ENCODE measurements around the gene ARID1B. TPM values are rescaled to one million over a fixed set of nuclear protein-coding genes. Genes with fewer than 3 reads are reported as not detected.

Gene ARID1B
- total RNA-seq = 10 to 100 TPM; 49.8 to 90.9 TPM
- 10 to 100 TPM; 54.5 to 63.4 TPM for polyA plus RNA-seq (ENCODE audit: insufficient read length in 2 of 2)
- long read RNA-seq, donor 1, full-length matches to known transcripts = 52 of 52 reads
- long read RNA-seq, donor 1, partial matches to known transcripts = 0 of 52 reads
- long read RNA-seq, donor 1, other reads (novel, unspliced or antisense) = 0 of 52 reads
- long read RNA-seq, donor 2, full-length matches to known transcripts = 23 of 23 reads
- long read RNA-seq, donor 2, partial matches to known transcripts = 0 of 23 reads
- long read RNA-seq, donor 2, other reads (novel, unspliced or antisense) = 0 of 23 reads
- long read RNA-seq, donor 3, full-length matches to known transcripts = 20 of 28 reads
- long read RNA-seq, donor 3, partial matches to known transcripts = 8 of 28 reads
- long read RNA-seq, donor 3, other reads (novel, unspliced or antisense) = 0 of 28 reads
- long read RNA-seq, donor 4, full-length matches to known transcripts = 61 of 69 reads
- long read RNA-seq, donor 4, partial matches to known transcripts = 8 of 69 reads
- long read RNA-seq, donor 4, other reads (novel, unspliced or antisense) = 0 of 69 reads

DNA sequence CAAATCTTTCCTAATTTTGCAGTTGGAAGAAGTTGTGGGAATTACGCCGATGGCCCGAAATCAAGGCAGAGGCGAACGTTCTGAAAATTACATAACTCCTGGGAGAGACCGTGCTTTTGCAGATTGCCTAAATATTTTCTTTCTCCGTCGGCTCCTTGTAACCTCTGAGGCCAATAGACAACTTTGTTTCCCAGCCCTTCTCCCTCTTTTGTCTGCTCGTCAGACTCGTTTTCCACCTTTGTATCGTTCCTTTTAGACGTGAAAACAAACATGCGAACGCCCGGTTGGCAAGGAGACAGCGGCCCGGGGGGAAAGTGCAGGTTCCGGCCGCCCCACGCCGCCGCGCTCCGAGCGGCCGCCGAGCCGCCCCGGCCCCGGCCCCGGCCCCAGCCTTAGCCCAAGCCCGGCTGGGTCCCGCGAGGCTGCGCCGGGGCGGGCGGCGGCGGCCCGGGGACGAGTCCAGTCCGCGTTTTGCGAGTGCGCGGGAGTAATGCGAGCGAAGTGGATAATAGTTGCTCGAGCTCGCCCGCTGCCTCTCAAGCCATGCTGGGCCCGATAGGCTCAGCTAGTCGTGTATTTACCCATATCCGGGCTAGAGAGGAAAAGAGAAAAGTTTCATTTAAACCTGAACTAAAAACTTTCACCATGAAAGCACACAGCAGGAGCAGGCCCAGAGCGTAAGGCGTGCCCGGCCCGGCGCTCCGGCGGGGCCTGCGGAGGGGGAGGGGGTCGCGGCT, at the start of gene ARID1B:
TSS of gene ARID1B (plus strand) at position 539 of the 737 bp plus-strand sequence. CDS start 303 bp downstream, outside the sequence.
- peaks cover 6% of the 10 kb centered on the region for H3K4me1 ChIP-seq (ENCODE audit: control insufficient read depth, insufficient read depth, low read length)
- H3K4me3 ChIP-seq (ENCODE audit: low read depth, low read length) = peak within 1 kb of the TSS; percentile 71
- H3K27me3 ChIP-seq (ENCODE audit: control insufficient read depth, insufficient read depth, low read length) = no peaks in the 10 kb centered on the region
- H3K27ac ChIP-seq (ENCODE audit: low read depth, low read length) = peak within 1 kb of the TSS; percentile 97
- under 1% methylated on average over 62 of the region's 65 CpGs for WGBS (ENCODE audit: insufficient coverage)
- H3K36me3 ChIP-seq (ENCODE audit: control insufficient read depth, insufficient read depth, low read length) = no peaks in the 10 kb centered on the region
- peak in 4 of 6 donors; percentile 72 to 94 (median 84) for DNase-seq (ENCODE audit: low read depth in 4 of 6, low spot score in 6 of 6)
- no peaks in the 10 kb centered on the region for H3K9me3 ChIP-seq (ENCODE audit: control insufficient read depth, insufficient read depth, low read length)

DNA sequence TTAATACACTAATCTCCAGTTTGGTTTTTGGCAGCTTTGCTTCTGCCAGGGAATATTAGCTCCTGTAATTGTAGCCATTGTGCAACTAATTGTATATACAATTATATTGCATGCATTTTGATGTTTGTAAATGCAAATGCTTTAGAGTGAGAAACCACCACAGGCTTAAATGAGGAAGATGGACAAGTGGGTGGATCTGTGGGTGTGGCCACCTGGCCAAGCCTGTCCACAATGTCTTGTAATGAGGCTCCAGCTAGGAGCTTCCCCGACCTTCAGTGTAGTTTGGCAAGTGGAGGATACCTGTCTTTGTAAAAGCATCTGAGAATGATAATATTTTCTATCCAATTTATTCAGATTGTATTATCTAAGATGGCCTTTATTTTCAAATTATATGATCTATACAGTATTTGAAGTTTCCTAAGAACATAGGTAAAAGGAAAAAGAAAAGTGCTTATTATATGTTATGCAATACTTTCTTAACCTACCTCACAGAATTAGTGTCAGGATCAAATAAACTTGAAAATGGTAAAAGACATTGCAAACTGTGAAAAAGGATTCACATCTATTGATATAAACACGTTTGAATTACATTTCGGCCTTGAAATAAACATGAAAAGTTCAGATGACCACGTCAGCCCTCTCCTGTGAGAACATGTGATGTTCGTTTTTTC, 49.3 kb upstream of the ARID1B start:
- Histone ChIP-seq H3K27ac (ENCODE audit: low read depth, low read length) (no peak overlapping the region), H3K27me3 (ENCODE audit: control insufficient read depth, insufficient read depth, low read length) (no peaks in the 10 kb centered on the region), H3K9me3 (ENCODE audit: control insufficient read depth, insufficient read depth, low read length) (no peaks in the 10 kb centered on the region), H3K4me1 (ENCODE audit: control insufficient read depth, insufficient read depth, low read length) (no peaks in the 10 kb centered on the region), H3K36me3 (ENCODE audit: control insufficient read depth, insufficient read depth, low read length) (no peaks in the 10 kb centered on the region), H3K4me3 (ENCODE audit: low read depth, low read length) (no peak overlapping the region)
- no CpG with 5 or more reads among the region's 5 CpGs for WGBS (ENCODE audit: insufficient coverage)
- no peak for DNase-seq (ENCODE audit: low read depth in 4 of 6, low spot score in 6 of 6)

DNA sequence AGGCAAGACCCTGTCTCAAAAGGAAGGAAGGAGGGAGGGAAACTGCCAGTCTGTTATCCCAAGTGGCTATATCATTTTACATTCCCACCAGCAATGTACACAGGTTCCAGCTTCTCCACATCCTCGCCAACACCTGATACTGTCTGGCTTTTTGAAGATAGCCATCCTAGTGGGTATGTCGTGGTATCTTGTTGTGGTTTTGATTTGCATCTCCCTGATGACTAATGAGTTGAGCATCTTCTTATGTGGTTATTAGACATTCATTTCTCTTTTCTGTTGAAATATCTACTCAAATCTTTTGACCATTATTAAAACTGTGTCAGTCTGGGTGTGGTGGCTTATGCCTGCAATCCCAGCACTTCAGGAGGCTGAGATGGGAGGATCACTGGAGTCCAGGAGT, 47.9 kb upstream of the ARID1B start:
- Histone ChIP-seq H3K4me1 (ENCODE audit: control insufficient read depth, insufficient read depth, low read length) (no peaks in the 10 kb centered on the region), H3K9me3 (ENCODE audit: control insufficient read depth, insufficient read depth, low read length) (no peaks in the 10 kb centered on the region), H3K36me3 (ENCODE audit: control insufficient read depth, insufficient read depth, low read length) (no peaks in the 10 kb centered on the region), H3K4me3 (ENCODE audit: low read depth, low read length) (no peak overlapping the region), H3K27me3 (ENCODE audit: control insufficient read depth, insufficient read depth, low read length) (no peaks in the 10 kb centered on the region), H3K27ac (ENCODE audit: low read depth, low read length) (no peak overlapping the region)
- DNase-seq (ENCODE audit: low read depth in 4 of 6, low spot score in 6 of 6) = no peak
- WGBS (ENCODE audit: insufficient coverage) = no CpG with 5 or more reads among the region's 2 CpGs

DNA sequence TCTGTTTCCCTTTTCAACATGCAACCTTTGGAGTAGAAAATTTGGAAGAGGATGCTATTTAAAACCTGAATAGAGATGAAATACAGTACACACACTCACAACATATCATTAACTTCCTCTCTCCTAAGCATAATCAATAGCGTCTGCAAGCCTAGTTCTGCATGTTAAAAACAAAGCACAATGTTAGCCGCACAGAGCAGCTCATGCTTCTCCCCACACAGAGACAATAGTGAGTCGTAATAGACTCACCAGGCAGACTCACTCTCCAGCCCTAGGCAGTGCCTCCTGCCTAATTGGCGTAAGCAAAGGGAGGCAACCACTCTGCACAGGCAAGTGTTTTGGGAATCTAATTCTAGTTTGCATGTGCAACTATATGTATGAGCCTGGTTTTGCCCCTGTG, 45.8 kb upstream of the ARID1B start:
- DNase-seq (ENCODE audit: low read depth in 4 of 6, low spot score in 6 of 6) = peak in 2 of 6 donors; percentile 52 to 62
- Histone ChIP-seq H3K27ac (ENCODE audit: low read depth, low read length) (no peak overlapping the region), H3K4me1 (ENCODE audit: control insufficient read depth, insufficient read depth, low read length) (no peaks in the 10 kb centered on the region), H3K36me3 (ENCODE audit: control insufficient read depth, insufficient read depth, low read length) (no peaks in the 10 kb centered on the region), H3K27me3 (ENCODE audit: control insufficient read depth, insufficient read depth, low read length) (no peaks in the 10 kb centered on the region), H3K4me3 (ENCODE audit: low read depth, low read length) (no peak overlapping the region), H3K9me3 (ENCODE audit: control insufficient read depth, insufficient read depth, low read length) (no peaks in the 10 kb centered on the region)
- WGBS (ENCODE audit: insufficient coverage) = 40% methylated on average over 1 of the region's 4 CpGs

DNA sequence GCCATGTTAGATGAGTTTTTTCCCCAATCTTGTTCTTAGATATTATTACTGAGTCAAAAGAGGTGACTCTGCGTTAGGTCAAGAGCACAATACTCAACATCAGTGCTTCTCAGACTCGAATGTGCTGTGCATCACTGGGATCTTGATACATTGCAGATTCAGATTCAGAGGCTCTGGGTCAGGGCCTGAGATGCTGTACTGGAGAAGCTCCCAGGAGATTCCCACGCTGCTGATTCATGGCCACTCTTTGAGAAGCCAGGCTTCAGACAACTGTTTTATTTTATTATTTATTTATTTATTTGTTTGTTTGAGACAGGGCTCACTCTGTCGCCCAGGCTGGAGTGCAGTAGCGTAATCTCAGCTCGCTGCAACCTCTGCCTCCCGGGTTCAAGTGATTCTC, 41.4 kb upstream of the ARID1B start:
- Histone ChIP-seq H3K4me1 (ENCODE audit: control insufficient read depth, insufficient read depth, low read length) (no peaks in the 10 kb centered on the region), H3K4me3 (ENCODE audit: low read depth, low read length) (no peak overlapping the region), H3K36me3 (ENCODE audit: control insufficient read depth, insufficient read depth, low read length) (no peaks in the 10 kb centered on the region), H3K9me3 (ENCODE audit: control insufficient read depth, insufficient read depth, low read length) (peaks cover 4% of the 10 kb centered on the region), H3K27me3 (ENCODE audit: control insufficient read depth, insufficient read depth, low read length) (no peaks in the 10 kb centered on the region), H3K27ac (ENCODE audit: low read depth, low read length) (no peak overlapping the region)
- WGBS (ENCODE audit: insufficient coverage) = 93% methylated on average over 3 of the region's 7 CpGs
- no peak for DNase-seq (ENCODE audit: low read depth in 4 of 6, low spot score in 6 of 6)

DNA sequence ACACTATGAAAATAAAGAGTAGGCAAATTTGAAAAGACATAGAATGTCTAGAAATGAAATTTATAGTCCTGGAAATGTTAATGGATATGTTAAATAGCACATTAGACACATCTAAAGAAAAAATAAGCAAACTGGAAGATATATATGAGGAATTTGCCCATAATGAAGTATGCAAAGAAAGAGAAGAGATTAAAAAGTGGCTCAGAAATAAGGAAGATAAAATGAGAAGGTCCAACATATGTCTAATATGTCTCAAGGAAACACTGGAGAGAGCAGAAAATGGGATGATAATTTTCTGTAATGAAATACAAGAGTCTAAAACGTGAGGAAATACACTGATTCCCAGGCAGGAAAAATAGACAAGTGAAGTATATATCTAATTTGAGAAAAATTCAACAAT, 36.6 kb upstream of the ARID1B start:
- DNase-seq (ENCODE audit: low read depth in 4 of 6, low spot score in 6 of 6) = no peak
- whole genome bisulfite sequencing (ENCODE audit: insufficient coverage) = no CpG with 5 or more reads among the region's 1 CpG
- H3K4me1 ChIP-seq (ENCODE audit: control insufficient read depth, insufficient read depth, low read length) = no peaks in the 10 kb centered on the region
- H3K9me3 ChIP-seq (ENCODE audit: control insufficient read depth, insufficient read depth, low read length) = peaks cover 4% of the 10 kb centered on the region
- no peaks in the 10 kb centered on the region for H3K27me3 ChIP-seq (ENCODE audit: control insufficient read depth, insufficient read depth, low read length)
- no peak overlapping the region for H3K4me3 ChIP-seq (ENCODE audit: low read depth, low read length)
- no peaks in the 10 kb centered on the region for H3K36me3 ChIP-seq (ENCODE audit: control insufficient read depth, insufficient read depth, low read length)
- no peak overlapping the region for H3K27ac ChIP-seq (ENCODE audit: low read depth, low read length)

DNA sequence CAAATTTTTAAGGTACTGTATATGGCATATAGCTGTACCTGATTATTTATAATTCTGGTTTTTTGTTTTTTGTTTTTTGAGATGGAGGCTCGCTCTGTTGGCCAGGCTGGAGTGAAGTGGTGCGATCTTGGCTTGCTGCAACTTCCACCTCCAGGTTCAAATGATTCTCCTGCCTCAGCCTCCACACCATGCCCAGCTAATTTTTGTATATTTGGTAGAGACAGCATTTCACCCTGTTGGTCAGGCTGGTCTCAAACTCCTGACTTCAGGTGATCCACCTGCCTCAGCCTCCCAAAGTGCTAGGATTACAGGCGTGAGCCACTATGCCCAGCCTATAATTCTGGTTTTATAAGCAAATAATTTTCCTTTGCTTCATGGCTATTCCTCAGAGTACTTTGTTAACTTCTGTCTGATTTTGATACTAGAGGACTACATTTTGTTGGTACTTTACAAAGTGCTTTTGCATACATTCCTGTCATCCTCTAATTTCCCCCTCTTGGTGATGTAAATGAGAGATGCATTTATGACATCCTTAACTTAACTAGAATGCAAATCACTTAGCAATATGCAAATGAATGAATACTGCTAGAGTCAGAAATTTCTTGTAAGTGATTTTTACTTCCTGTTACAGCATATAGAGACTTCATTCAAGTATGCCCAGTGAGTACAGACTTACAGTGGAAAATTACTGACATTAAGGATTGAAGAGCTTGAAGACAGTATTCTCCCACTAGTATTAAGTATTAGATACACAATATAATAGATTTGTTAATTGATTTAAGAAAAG, 35.7 kb upstream of the ARID1B start:
- no CpG with 5 or more reads among the region's 3 CpGs for WGBS (ENCODE audit: insufficient coverage)
- Histone ChIP-seq H3K27me3 (ENCODE audit: control insufficient read depth, insufficient read depth, low read length) (no peaks in the 10 kb centered on the region), H3K27ac (ENCODE audit: low read depth, low read length) (no peak overlapping the region), H3K4me1 (ENCODE audit: control insufficient read depth, insufficient read depth, low read length) (no peaks in the 10 kb centered on the region), H3K36me3 (ENCODE audit: control insufficient read depth, insufficient read depth, low read length) (no peaks in the 10 kb centered on the region), H3K9me3 (ENCODE audit: control insufficient read depth, insufficient read depth, low read length) (peaks cover 4% of the 10 kb centered on the region), H3K4me3 (ENCODE audit: low read depth, low read length) (no peak overlapping the region)
- DNase-seq (ENCODE audit: low read depth in 4 of 6, low spot score in 6 of 6) = no peak

DNA sequence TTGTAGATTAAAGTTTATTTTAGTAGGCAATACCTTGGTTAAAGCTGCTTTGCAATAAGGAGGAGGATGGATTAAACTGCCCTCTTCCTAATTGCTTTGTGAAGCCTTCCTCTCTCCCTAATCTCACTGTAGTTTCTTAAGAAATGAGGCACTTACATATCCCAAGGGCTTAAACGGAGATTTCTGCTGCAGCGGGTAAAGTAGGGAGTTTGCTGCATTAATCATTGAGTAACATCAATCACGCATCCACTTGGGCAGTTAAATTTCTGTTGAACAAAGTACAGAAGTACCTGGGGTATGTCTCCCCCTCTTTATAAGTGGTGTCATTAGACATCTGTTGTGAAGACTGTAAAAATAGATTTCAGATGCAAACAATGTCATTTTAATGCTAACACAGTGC, 29.5 kb upstream of the ARID1B start:
- no CpG with 5 or more reads among the region's 3 CpGs for WGBS (ENCODE audit: insufficient coverage)
- no peak overlapping the region for H3K27ac ChIP-seq (ENCODE audit: low read depth, low read length)
- no peak for DNase-seq (ENCODE audit: low read depth in 4 of 6, low spot score in 6 of 6)
- H3K27me3 ChIP-seq (ENCODE audit: control insufficient read depth, insufficient read depth, low read length) = no peaks in the 10 kb centered on the region
- H3K4me3 ChIP-seq (ENCODE audit: low read depth, low read length) = no peak overlapping the region
- no peaks in the 10 kb centered on the region for H3K36me3 ChIP-seq (ENCODE audit: control insufficient read depth, insufficient read depth, low read length)
- no peaks in the 10 kb centered on the region for H3K9me3 ChIP-seq (ENCODE audit: control insufficient read depth, insufficient read depth, low read length)
- H3K4me1 ChIP-seq (ENCODE audit: control insufficient read depth, insufficient read depth, low read length) = no peaks in the 10 kb centered on the region

DNA sequence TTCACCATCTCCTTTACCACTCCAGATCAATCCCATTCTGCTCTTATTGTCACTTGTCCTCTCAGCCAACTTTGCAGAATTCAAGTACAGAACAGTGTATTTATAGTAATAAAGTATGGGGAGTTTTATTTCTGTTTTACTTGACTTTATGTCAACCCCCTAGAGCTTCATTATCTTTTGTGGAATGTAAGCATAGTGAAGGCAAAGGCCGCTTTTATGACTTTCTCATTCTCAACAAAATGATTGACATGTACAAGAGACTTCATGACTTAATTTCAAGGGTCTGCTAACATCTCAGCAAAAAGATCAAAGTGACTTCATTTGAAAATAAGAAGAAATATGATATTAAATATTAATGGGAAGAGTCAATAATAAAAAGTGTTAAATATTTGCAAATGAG, 28.7 kb upstream of the ARID1B start:
- WGBS (ENCODE audit: insufficient coverage) = no CpG with 5 or more reads among the region's 1 CpG
- Histone ChIP-seq H3K27me3 (ENCODE audit: control insufficient read depth, insufficient read depth, low read length) (no peaks in the 10 kb centered on the region), H3K36me3 (ENCODE audit: control insufficient read depth, insufficient read depth, low read length) (no peaks in the 10 kb centered on the region), H3K4me1 (ENCODE audit: control insufficient read depth, insufficient read depth, low read length) (no peaks in the 10 kb centered on the region), H3K9me3 (ENCODE audit: control insufficient read depth, insufficient read depth, low read length) (no peaks in the 10 kb centered on the region), H3K4me3 (ENCODE audit: low read depth, low read length) (no peak overlapping the region), H3K27ac (ENCODE audit: low read depth, low read length) (no peak overlapping the region)
- DNase-seq (ENCODE audit: low read depth in 4 of 6, low spot score in 6 of 6) = no peak
